ENCODE measurements around the gene TTLL8. TPM values are rescaled to one million over a fixed set of nuclear protein-coding genes. Genes with fewer than 3 reads are reported as not detected.

The TTLL8 gene
- total and polyA plus RNA-seq, 11 donors: not detected

DNA sequence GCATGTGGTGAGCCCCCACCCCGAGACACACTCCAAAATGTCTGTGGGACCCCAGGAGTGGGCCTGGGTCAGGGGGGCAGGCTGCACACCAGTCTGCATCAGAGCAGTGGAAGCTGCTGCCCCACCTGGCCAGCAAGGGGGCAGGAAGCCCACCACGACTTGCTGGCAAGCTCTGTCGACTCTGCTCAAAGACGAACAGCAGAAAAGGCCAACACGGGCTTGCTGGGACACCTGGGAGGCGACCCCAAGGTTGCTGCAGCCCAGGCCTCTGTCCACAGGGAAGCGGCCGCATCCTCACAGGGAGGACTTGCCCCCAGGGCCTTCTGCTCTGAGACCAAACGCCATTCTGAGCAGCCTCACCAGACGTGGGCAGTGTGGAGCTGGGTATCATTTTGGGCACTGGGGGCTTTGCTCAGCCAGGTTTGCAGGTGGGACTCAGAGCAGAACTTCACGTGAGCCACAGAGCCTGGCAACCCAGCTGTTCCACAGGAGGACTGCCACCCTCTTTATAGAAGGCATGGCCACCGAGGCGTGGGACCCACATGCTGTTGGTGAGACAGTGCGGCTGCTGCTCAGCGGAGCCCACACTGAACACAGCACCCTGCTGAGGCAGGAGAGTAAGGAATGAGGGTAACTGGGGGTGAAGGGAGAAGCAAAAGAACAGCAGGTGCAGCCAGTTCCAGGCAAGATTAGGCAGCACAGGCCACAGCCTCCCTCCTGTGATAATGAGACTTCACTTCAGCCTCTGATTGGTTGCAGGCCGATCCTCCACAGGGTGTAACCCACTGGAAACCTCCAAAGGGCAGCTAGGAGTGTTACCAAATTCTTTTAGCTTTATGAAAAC, 56.5 kb downstream of the TTLL8 start:
- no peak for TF ChIP-seq POLR2A (IDR thresholded peaks at IDR 0.05)
- TF ChIP-seq, protein P1, sequence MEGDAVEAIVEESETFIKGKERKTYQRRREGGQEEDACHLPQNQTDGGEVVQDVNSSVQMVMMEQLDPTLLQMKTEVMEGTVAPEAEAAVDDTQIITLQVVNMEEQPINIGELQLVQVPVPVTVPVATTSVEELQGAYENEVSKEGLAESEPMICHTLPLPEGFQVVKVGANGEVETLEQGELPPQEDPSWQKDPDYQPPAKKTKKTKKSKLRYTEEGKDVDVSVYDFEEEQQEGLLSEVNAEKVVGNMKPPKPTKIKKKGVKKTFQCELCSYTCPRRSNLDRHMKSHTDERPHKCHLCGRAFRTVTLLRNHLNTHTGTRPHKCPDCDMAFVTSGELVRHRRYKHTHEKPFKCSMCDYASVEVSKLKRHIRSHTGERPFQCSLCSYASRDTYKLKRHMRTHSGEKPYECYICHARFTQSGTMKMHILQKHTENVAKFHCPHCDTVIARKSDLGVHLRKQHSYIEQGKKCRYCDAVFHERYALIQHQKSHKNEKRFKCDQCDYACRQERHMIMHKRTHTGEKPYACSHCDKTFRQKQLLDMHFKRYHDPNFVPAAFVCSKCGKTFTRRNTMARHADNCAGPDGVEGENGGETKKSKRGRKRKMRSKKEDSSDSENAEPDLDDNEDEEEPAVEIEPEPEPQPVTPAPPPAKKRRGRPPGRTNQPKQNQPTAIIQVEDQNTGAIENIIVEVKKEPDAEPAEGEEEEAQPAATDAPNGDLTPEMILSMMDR (IDR thresholded peaks at IDR 0.05): no peak
- ATAC-seq (no peak), DNase-seq (no peak)
- H3K36me3 ChIP-seq: no peaks in the 10 kb centered on the region
- 59 to 83% (median 79%) methylated on average over 4 to 16 of the region's 16 CpGs for WGBS, 4 donors
- peaks cover 0 to 11% (median 0%) of the 10 kb centered on the region in 12 donors for H3K4me1 ChIP-seq
- H3K4me3 ChIP-seq: no peak overlapping the region
- no peaks in the 10 kb centered on the region for H3K9me3 ChIP-seq
- no peak overlapping the region for H3K27ac ChIP-seq
- intact Hi-C loops (cut with DNase I): no loop called here
- H3K27me3 ChIP-seq: peaks cover 0 to 11% (median 8%) of the 10 kb centered on the region in 9 donors

DNA sequence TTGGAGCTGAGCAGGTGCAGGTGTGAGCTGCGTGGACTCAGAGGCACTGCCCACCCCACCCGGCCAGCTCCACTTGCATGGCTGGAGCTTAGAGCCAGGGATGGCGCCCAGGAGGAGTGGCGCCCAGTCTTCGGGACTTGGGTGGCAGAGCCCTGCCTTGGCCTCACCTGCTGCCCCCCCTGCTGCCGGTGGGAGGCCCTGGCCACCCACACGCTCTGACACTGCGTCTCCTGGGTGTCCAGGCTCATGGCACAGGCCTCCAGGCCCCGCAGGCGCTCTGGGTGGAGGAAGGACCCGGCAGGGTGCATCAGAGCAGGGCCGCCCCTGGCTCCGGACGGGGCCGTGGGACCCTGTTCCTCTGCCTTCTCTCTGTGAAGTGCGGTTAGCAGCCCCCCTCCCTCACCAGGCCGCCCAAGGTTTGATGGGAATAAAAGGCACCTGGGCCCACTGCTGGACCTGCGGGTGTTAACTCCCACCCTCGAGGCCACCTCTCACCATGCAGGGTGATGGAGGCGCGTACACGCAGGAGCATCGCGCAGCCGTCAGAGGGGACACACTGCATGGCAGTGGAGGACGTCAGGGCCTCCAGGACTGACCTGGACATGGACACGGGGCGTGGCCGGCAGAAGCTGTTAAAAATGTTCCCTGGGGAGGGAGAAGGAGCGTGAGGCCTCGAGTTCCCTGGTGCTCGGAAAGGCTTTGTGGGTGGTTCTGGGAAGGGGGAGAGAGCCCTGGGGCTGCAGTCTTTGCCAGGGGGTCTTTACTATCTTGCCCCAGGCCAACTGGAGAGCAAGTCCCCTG, 57.3 kb downstream of the TTLL8 start:
- Histone ChIP-seq H3K27ac (no peak overlapping the region), H3K9me3 (no peaks in the 10 kb centered on the region), H3K36me3 (no peaks in the 10 kb centered on the region), H3K27me3 (peaks cover 0 to 11% (median 8%) of the 10 kb centered on the region in 9 donors), H3K4me3 (no peak overlapping the region), H3K4me1 (peaks cover 0 to 11% (median 0%) of the 10 kb centered on the region in 12 donors)
- TF ChIP-seq POLR2A (IDR thresholded peaks at IDR 0.05): no peak
- TF ChIP-seq, protein P1 (IDR thresholded peaks at IDR 0.05): no peak
- ATAC-seq (no peak), DNase-seq (peak in 1 of 5 donors; percentile 15)
- intact Hi-C loops (cut with DNase I): no loop called here
- 90 to 94% (median 94%) methylated on average over 23 to 32 of the region's 32 CpGs for WGBS, 4 donors

DNA sequence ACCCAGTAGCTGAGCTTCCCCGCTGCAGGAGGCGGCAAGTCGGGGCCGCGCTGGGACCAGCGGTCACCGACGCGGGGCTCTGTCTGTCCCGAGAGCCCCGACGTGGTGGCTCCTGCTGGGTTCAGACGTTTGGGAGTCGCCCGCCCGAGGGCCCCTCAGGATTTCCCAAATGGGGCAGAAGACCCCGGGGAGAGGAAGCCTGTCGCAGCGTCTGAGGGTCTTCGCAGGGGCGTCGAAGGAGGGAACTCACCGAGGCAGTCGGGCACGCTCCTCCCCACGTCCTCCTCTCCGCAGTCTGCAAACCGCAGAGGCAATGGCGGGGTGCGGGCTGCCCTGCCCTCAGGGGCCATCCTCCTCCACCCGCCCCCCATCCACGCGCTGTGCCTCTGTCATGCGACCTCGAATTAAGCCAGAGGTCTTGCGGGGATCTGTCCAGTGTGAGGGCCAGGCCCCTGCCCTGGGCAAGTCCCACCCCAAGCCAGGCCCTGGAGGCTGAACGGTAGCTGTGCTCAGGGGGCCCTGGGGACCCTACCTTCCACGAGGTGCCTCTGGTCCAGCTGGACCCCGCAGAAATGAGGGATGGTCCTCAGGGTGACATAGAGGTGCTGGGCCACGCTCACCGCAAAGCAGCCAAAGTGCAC, 58.0 kb downstream of the TTLL8 start:
- Histone ChIP-seq H3K4me3 (peak overlapping the region in 7 of 12 donors; percentile 12 to 45 (median 28)), H3K4me1 (peaks cover 0 to 11% (median 0%) of the 10 kb centered on the region in 12 donors), H3K27ac (no peak overlapping the region), H3K27me3 (peaks cover 0 to 11% (median 8%) of the 10 kb centered on the region in 9 donors), H3K36me3 (no peaks in the 10 kb centered on the region), H3K9me3 (no peaks in the 10 kb centered on the region)
- peak in 1 of 5 donors; percentile 55 for DNase-seq
- intact Hi-C loops (cut with DNase I): loop anchor here in 1 of 10 donors (10.0 kb wide), 1 partner anchor 65 kb away; no protein-coding TSS in a partner anchor
- TF ChIP-seq POLR2A (IDR thresholded peaks at IDR 0.05): no peak
- TF ChIP-seq, protein P1 (IDR thresholded peaks at IDR 0.05): no peak
- no peak for ATAC-seq
- WGBS, 4 donors: 32 to 65% (median 42%) methylated on average over 14 to 41 of the region's 41 CpGs

Measured in heart left ventricle (tissue), 16 donors.